ENCODE measurements around the gene FANCM.

The FANCM gene

GRCh38 chr14:45194964-45195363, 59.2 kb downstream of the FANCM start:
- peak; percentile 15 for DNase-seq (ENCODE audit: low spot score)
- no peak for TF ChIP-seq CTCF (IDR thresholded peaks at IDR 0.05; ENCODE audit: extremely low read depth, insufficient read depth, missing control alignments)
- in situ Hi-C loops (cut with MboI; ENCODE audit: low pct_unique_long_range_greater_than_20kb, low sequenced_read_pairs, unreplicated experiment) = no loop called here

GRCh38 chr14:45198551-45198950, 62.8 kb downstream of the FANCM start:
- in situ Hi-C loops (cut with MboI; ENCODE audit: low pct_unique_long_range_greater_than_20kb, low sequenced_read_pairs, unreplicated experiment) = no loop called here
- no peak for TF ChIP-seq CTCF (IDR thresholded peaks at IDR 0.05; ENCODE audit: extremely low read depth, insufficient read depth, missing control alignments)
- no peak for DNase-seq (ENCODE audit: low spot score)

- no peak for TF ChIP-seq CTCF (IDR thresholded peaks at IDR 0.05; ENCODE audit: extremely low read depth, insufficient read depth, missing control alignments)
- DNase-seq (ENCODE audit: low spot score) = no peak
- in situ Hi-C loops (cut with MboI; ENCODE audit: low pct_unique_long_range_greater_than_20kb, low sequenced_read_pairs, unreplicated experiment) = no loop called here
Observed at GRCh38 chr14:45199230-45199629, 63.5 kb downstream of the FANCM start.

GRCh38 chr14:45201905-45202304, 66.2 kb downstream of the FANCM start:
- peak; percentile 48 for TF ChIP-seq CTCF (IDR thresholded peaks at IDR 0.05; ENCODE audit: extremely low read depth, insufficient read depth, missing control alignments)
- no peak for DNase-seq (ENCODE audit: low spot score)
- in situ Hi-C loops (cut with MboI; ENCODE audit: low pct_unique_long_range_greater_than_20kb, low sequenced_read_pairs, unreplicated experiment) = no loop called here

GRCh38 chr14:45204241-45204640, 68.5 kb downstream of the FANCM start:
- in situ Hi-C loops (cut with MboI; ENCODE audit: low pct_unique_long_range_greater_than_20kb, low sequenced_read_pairs, unreplicated experiment) = no loop called here
- no peak for TF ChIP-seq CTCF (IDR thresholded peaks at IDR 0.05; ENCODE audit: extremely low read depth, insufficient read depth, missing control alignments)
- DNase-seq (ENCODE audit: low spot score) = no peak

GRCh38 chr14:45210159-45210558, 74.4 kb downstream of the FANCM start:
- DNase-seq (ENCODE audit: low spot score) = no peak
- in situ Hi-C loops (cut with MboI; ENCODE audit: low pct_unique_long_range_greater_than_20kb, low sequenced_read_pairs, unreplicated experiment) = no loop called here
- no peak for TF ChIP-seq CTCF (IDR thresholded peaks at IDR 0.05; ENCODE audit: extremely low read depth, insufficient read depth, missing control alignments)

GRCh38 chr14:45211295-45211694, 75.6 kb downstream of the FANCM start:
- in situ Hi-C loops (cut with MboI; ENCODE audit: low pct_unique_long_range_greater_than_20kb, low sequenced_read_pairs, unreplicated experiment) = no loop called here
- no peak for TF ChIP-seq CTCF (IDR thresholded peaks at IDR 0.05; ENCODE audit: extremely low read depth, insufficient read depth, missing control alignments)
- no peak for DNase-seq (ENCODE audit: low spot score)
